Measurements from ENCODE around the gene RESF1.
"Not testable (repeated sequence)": the region's sequence is repeated elsewhere in the genome, so short reads cannot be mapped to it uniquely, and the experiment has no call there.

The RESF1 gene

GRCh38 chr12:31959161-31959700 is at the start of gene RESF1:
Gene RESF1 (plus strand): TSS chr12:31959415. CDS start chr12:31980956, 21,541 bp downstream.
- DNase-seq, result peak; percentile 94

GRCh38 chr12:31914927-31915326 is 44.3 kb upstream of the RESF1 start:
- no peak for DNase-seq

GRCh38 chr12:31915446-31915845 is 43.8 kb upstream of the RESF1 start:
- no peak for DNase-seq

- DNase-seq, result no peak
Observed at GRCh38 chr12:31922341-31923062, 36.7 kb upstream of the RESF1 start.

- no peak for DNase-seq
Observed at GRCh38 chr12:31923063-31923412, 36.2 kb upstream of the RESF1 start.

- peak; percentile 71 for DNase-seq
Observed at GRCh38 chr12:31928246-31929026, 30.8 kb upstream of the RESF1 start.

GRCh38 chr12:31929027-31929526 is 30.1 kb upstream of the RESF1 start:
- DNase-seq, result no peak

GRCh38 chr12:31931796-31932715 is 27.2 kb upstream of the RESF1 start:
- no peak for DNase-seq

GRCh38 chr12:31944299-31944698 is 14.9 kb upstream of the RESF1 start:
- DNase-seq, result no peak

- no peak for DNase-seq
Observed at GRCh38 chr12:31947971-31948370, 11.2 kb upstream of the RESF1 start.

GRCh38 chr12:31948697-31949359 is 10.4 kb upstream of the RESF1 start:
- not testable (repeated sequence) for DNase-seq

GRCh38 chr12:31950088-31950487 is 9.1 kb upstream of the RESF1 start:
- no peak for DNase-seq

- no peak for DNase-seq
Observed at GRCh38 chr12:31950492-31950891, 8.7 kb upstream of the RESF1 start.

GRCh38 chr12:31951008-31951407 is 8.2 kb upstream of the RESF1 start:
- no peak for DNase-seq

- DNase-seq, result no peak
Observed at GRCh38 chr12:31951939-31952338, 7.3 kb upstream of the RESF1 start.

GRCh38 chr12:31952418-31952817 is 6.8 kb upstream of the RESF1 start:
- no peak for DNase-seq

- no peak for DNase-seq
Observed at GRCh38 chr12:31954925-31955858, 4.0 kb upstream of the RESF1 start.

- no peak for DNase-seq
Observed at GRCh38 chr12:31958569-31959160, 550 bp upstream of the RESF1 start.

GRCh38 chr12:31959701-31960391 is 631 bp downstream of the RESF1 start:
- DNase-seq, result peak; percentile 89

- DNase-seq, result no peak
Observed at GRCh38 chr12:31961137-31961536, 1.9 kb downstream of the RESF1 start.
